Gastrocnemius medialis (tissue), 4 donors: Measurements from ENCODE around the gene SPAG4. TPM values are rescaled to one million over a fixed set of nuclear protein-coding genes. Genes with fewer than 3 reads are reported as not detected.

Experiments used
- ATAC-seq, 2 donors: fragments of 150-250 bp; one replicate each; pipeline ENCODE4 v1.9.1; 2016
- DNase-seq, 2 donors: peaks; one replicate each; pipeline ENCODE4 v3.0.0-alpha.2; 2019
- H3K27ac ChIP-seq, 4 donors: fragments of 200-600 bp; sonication (generic); 1 replicate in 1 of 4; 2 replicates in 3 of 4; pipeline ENCODE4 v1.5.1; 2016 to 2018; ENCODE audit warnings: mild to moderate bottlenecking in 2 of 4, moderate library complexity in 1 of 4
- H3K27me3 ChIP-seq, 3 donors: fragments of 200-600 bp; sonication (generic) in 2 of 3; 1 replicate in 1 of 3; 2 replicates in 2 of 3; pipeline versions ENCODE4 v1.5.1 to v1.6.0; 2016 to 2019; ENCODE audit warnings: mild to moderate bottlenecking in 1 of 3, moderate library complexity in 1 of 3
- H3K36me3 ChIP-seq, 2 donors: fragments of 200-600 bp; sonication (generic) in 1 of 2; one replicate each; pipeline ENCODE4 v1.5.1; 2017 to 2018
- H3K4me1 ChIP-seq, 2 donors: fragments of 200-600 bp; sonication (generic) in 1 of 2; one replicate each; pipeline ENCODE4 v1.5.1; 2016 to 2017; ENCODE audit warnings: mild to moderate bottlenecking in 2 of 2
- H3K4me3 ChIP-seq, 4 donors: fragments of 200-600 bp; sonication (generic) in 3 of 4; 1 replicate in 1 of 4; 2 replicates in 3 of 4; pipeline ENCODE4 v1.5.1; 2016 to 2019; ENCODE audit warnings: mild to moderate bottlenecking in 2 of 4
- H3K9me3 ChIP-seq, 3 donors: fragments of 200-600 bp; sonication (generic) in 2 of 3; 1 replicate in 1 of 3; 2 replicates in 2 of 3; pipeline ENCODE4 v1.5.1; 2016 to 2019
- POLR2A ChIP-seq, 2 donors: fragments of 450-650 bp; IDR thresholded peaks; one replicate each; pipeline ENCODE4 v1.6.1; 2017; ENCODE audit warnings: antibody characterized with exemption in 2 of 2, mild to moderate bottlenecking in 2 of 2, moderate library complexity in 2 of 2
- in situ Hi-C, 4 donors: fragments of 200-750 bp; cut with MboI; loops; one replicate each; pipeline versions ENCODE4 v1.15.0 to v1.8.0; 2017; ENCODE audit warnings: low sequenced_read_pairs in 4 of 4
- intact Hi-C: fragments of 100-400 bp; cut with DNase I; formaldehyde crosslinking; loops from one replicate; pipeline ENCODE4 v1.15.1; 2023; ENCODE audit warnings: low total_unique reads
- total RNA-seq, 4 donors: library from RNA; depleted of rRNA; stranded (reverse); fragments of >200 nt; gene quantifications; one replicate each; pipeline versions ENCODE4 v1.1.0 to v1.2.3, GENCODE V29; 2016
- TF ChIP-seq, protein P1 (sequence below), 5 experiments: fragments of 450-650 bp in 3 of 5; fragments of 200-600 bp in 2 of 5; sonication (generic) in 2 of 5; IDR thresholded peaks in 4 of 5; conservative IDR thresholded peaks in 1 of 5; 1 replicate in 4 of 5; 2 replicates in 1 of 5; pipeline ENCODE4 v1.5.1; 2016 to 2019; ENCODE audit warnings: antibody characterized with exemption in 5 of 5, mild to moderate bottlenecking in 3 of 5, moderate library complexity in 3 of 5

Gene SPAG4
- total RNA-seq, 4 donors from 2014 or later: 0.91 to 1.4 TPM; not detected in 2

DNA sequence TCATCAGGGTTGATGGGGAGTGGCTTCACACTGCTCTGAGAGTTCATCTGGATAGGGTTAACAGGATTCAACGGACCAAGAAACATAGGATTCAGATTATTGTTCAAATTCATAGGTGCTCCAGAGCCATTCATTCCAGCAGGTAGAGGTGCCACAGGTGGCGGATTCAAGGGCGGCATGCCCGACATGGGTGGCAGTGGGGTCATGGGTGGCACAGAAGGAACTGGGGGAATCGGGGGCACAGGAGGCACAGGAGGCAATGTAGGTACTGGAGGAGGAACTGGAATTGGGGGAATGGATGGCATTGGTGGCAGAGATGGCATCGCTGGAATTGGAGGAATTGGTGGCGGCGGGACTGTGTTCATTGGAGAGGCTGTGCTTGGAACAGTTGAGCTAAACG lies 38.8 kb downstream of the SPAG4 start:
- H3K9me3 ChIP-seq: no peaks in the 10 kb centered on the region
- H3K27ac ChIP-seq: no peak overlapping the region
- H3K4me1 ChIP-seq: peaks cover 46 to 64% of the 10 kb centered on the region in 2 donors
- H3K27me3 ChIP-seq: no peaks in the 10 kb centered on the region
- H3K36me3 ChIP-seq: peaks cover 0 to 21% of the 10 kb centered on the region in 2 donors
- no peak for TF ChIP-seq POLR2A (IDR thresholded peaks at IDR 0.05)
- TF ChIP-seq, protein P1, sequence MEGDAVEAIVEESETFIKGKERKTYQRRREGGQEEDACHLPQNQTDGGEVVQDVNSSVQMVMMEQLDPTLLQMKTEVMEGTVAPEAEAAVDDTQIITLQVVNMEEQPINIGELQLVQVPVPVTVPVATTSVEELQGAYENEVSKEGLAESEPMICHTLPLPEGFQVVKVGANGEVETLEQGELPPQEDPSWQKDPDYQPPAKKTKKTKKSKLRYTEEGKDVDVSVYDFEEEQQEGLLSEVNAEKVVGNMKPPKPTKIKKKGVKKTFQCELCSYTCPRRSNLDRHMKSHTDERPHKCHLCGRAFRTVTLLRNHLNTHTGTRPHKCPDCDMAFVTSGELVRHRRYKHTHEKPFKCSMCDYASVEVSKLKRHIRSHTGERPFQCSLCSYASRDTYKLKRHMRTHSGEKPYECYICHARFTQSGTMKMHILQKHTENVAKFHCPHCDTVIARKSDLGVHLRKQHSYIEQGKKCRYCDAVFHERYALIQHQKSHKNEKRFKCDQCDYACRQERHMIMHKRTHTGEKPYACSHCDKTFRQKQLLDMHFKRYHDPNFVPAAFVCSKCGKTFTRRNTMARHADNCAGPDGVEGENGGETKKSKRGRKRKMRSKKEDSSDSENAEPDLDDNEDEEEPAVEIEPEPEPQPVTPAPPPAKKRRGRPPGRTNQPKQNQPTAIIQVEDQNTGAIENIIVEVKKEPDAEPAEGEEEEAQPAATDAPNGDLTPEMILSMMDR (IDR thresholded peaks at IDR 0.05 in 4 of 5, conservative IDR thresholded peaks at IDR 0.05 in 1 of 5): no peak
- in situ Hi-C loops: no loop called here
- intact Hi-C loops: no loop called here
- DNase-seq (no peak), ATAC-seq (no peak)
- H3K4me3 ChIP-seq: no peak overlapping the region

GRCh38 chr20:35657271-35657670 lies 41.6 kb downstream of the SPAG4 start:
- ATAC-seq: no peak
- TF ChIP-seq POLR2A (IDR thresholded peaks at IDR 0.05): no peak
- TF ChIP-seq, protein P1 (IDR thresholded peaks at IDR 0.05 in 4 of 5, conservative IDR thresholded peaks at IDR 0.05 in 1 of 5): no peak
- no peaks in the 10 kb centered on the region for H3K9me3 ChIP-seq
- H3K27ac ChIP-seq: no peak overlapping the region
- peaks cover 49 to 64% of the 10 kb centered on the region in 2 donors for H3K4me1 ChIP-seq
- intact Hi-C loops: no loop called here
- DNase-seq: no peak
- in situ Hi-C loops: no loop called here
- no peak overlapping the region for H3K4me3 ChIP-seq
- peaks cover 0 to 21% of the 10 kb centered on the region in 2 donors for H3K36me3 ChIP-seq
- H3K27me3 ChIP-seq: no peaks in the 10 kb centered on the region

DNA sequence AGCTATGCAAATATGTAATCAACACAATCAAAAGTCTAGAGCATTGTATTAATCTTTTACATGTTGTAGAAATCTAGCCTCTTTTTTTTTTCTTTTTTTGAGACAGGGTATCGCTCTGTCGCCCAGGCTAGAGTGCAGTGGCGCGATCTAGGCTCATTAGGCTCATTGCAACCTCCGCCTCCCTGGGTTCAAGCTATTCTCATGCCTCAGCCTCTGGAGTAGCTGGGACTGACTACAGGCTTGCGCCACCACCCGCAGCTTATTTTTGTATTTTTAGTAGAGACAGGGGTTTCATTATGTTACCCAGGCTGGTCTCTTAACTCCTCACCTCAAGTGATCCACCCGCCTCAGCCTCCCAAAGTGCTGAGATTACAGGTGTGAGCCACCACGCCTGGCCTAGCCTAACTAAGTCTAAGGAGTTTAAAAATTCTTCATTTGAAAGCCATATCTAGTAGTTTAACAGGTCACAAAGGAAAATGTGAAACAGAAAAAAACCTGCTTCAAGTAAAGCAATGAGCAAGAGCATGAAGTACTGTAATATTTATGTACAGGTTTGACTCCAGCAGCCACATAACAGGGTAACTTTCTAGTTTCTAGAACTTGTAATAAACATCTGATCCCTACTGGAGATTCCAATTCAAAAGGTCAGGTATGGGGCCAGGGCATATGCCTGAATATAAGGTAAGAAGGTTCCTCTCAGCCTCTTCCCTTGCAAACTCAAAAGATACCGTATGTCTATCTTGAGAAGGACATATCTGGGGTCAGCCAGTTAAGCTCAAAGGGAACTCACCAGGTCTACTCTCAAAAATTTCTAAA lies 44.7 kb downstream of the SPAG4 start:
- DNase-seq (no peak), ATAC-seq (no peak)
- no peaks in the 10 kb centered on the region for H3K36me3 ChIP-seq
- H3K4me1 ChIP-seq: peaks cover 55 to 75% of the 10 kb centered on the region in 2 donors
- no peaks in the 10 kb centered on the region for H3K9me3 ChIP-seq
- no peaks in the 10 kb centered on the region for H3K27me3 ChIP-seq
- TF ChIP-seq, protein P1 (IDR thresholded peaks at IDR 0.05 in 4 of 5, conservative IDR thresholded peaks at IDR 0.05 in 1 of 5): no peak
- TF ChIP-seq POLR2A (IDR thresholded peaks at IDR 0.05): no peak
- no peak overlapping the region for H3K4me3 ChIP-seq
- intact Hi-C loops (loop anchor here (5.0 kb wide), 1 partner anchor 58 kb away; no protein-coding TSS in a partner anchor), in situ Hi-C loops (no loop called here)
- H3K27ac ChIP-seq: peak overlapping the region in 1 of 4 donors; percentile 98

DNA sequence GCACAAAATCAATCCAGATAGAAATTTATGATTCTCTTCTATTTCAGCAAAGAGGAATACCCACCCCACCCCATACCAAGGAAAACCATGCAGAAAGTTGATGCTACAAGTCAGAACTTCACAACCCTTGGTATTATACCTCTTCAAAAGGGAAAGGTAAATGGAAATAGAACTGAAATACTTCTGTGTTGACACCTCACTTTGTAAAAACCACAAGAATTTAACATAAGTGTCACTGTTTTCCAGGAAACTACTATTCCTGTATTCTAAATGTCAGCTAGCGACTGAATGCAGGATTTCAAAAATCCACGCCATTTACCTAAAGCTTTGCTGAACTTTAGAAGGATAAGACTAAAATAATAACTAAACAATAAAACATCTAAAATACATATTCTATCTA lies 45.4 kb downstream of the SPAG4 start:
- Histone ChIP-seq H3K27me3 (no peaks in the 10 kb centered on the region), H3K4me3 (no peak overlapping the region), H3K9me3 (no peaks in the 10 kb centered on the region), H3K27ac (peak overlapping the region in 2 of 4 donors; percentile 93 to 98), H3K4me1 (peaks cover 55 to 74% of the 10 kb centered on the region in 2 donors), H3K36me3 (no peaks in the 10 kb centered on the region)
- ATAC-seq (no peak), DNase-seq (no peak)
- intact Hi-C loops (loop anchor here (5.0 kb wide), 1 partner anchor 59 kb away; no protein-coding TSS in a partner anchor), in situ Hi-C loops (no loop called here)
- TF ChIP-seq, protein P1 (IDR thresholded peaks at IDR 0.05 in 4 of 5, conservative IDR thresholded peaks at IDR 0.05 in 1 of 5): no peak
- TF ChIP-seq POLR2A (IDR thresholded peaks at IDR 0.05): no peak
